ENCODE data around the gene LMBR1. TPM values are rescaled to one million over a fixed set of nuclear protein-coding genes. Genes with fewer than 3 reads are reported as not detected.
A peak's percentile ranks its signal among the peaks of the same experiment; 100 is the strongest.
"Not testable (repeated sequence)": the region's sequence is repeated elsewhere in the genome, so short reads cannot be mapped to it uniquely, and the experiment has no call there.

The LMBR1 gene
- total RNA-seq, 2 experiments from 2014 or later: 47.5 to 50.4 TPM

GRCh38 chr7:156751319-156751718 lies 141.7 kb downstream of the LMBR1 start:
- Mint-ChIP-seq H3K9me3 (no peaks in the 10 kb centered on the region), H3K4me1 (peaks cover 8% of the 10 kb centered on the region), H3K27me3 (no peaks in the 10 kb centered on the region), H3K36me3 (peaks cover 17% of the 10 kb centered on the region), H3K4me3 (no peak overlapping the region), H3K27ac (no peak overlapping the region)
- DNase-seq: peak; percentile 55

DNA sequence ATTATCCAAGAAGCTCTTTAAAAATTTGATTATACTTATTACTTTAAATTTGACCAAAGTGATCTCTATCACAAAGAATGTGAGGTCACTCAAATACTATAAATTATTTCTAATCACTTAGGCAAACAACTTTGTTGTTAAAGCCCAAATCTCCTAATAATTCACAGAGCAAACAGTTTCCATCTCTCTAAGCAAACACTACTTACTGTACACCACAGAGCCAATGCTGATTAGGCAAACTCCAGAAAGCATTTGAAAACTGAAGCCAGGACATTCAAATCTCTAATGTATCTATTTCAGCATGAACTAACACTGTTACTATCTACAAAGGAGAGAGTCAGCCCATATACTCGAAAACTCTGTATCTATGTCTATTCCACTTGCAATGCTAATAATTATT lies 145.3 kb downstream of the LMBR1 start:
- Mint-ChIP-seq H3K27ac (no peak overlapping the region), H3K4me1 (peaks cover 6% of the 10 kb centered on the region), H3K36me3 (peaks cover 37% of the 10 kb centered on the region), H3K9me3 (peaks cover 6% of the 10 kb centered on the region), H3K27me3 (no peaks in the 10 kb centered on the region), H3K4me3 (no peak overlapping the region)
- no peak for DNase-seq

GRCh38 chr7:156746891-156747290 lies 146.1 kb downstream of the LMBR1 start:
- H3K36me3 Mint-ChIP-seq: peaks cover 45% of the 10 kb centered on the region
- DNase-seq: no peak
- no peak overlapping the region for H3K4me3 Mint-ChIP-seq
- H3K27me3 Mint-ChIP-seq: no peaks in the 10 kb centered on the region
- peaks cover 6% of the 10 kb centered on the region for H3K4me1 Mint-ChIP-seq
- H3K27ac Mint-ChIP-seq: no peak overlapping the region
- peaks cover 14% of the 10 kb centered on the region for H3K9me3 Mint-ChIP-seq

GRCh38 chr7:156739596-156739995 lies 153.4 kb downstream of the LMBR1 start:
- H3K4me3 Mint-ChIP-seq: no peak overlapping the region
- H3K4me1 Mint-ChIP-seq: peaks cover 4% of the 10 kb centered on the region
- peaks cover 71% of the 10 kb centered on the region for H3K36me3 Mint-ChIP-seq
- H3K27ac Mint-ChIP-seq: no peak overlapping the region
- peaks cover 39% of the 10 kb centered on the region for H3K9me3 Mint-ChIP-seq
- no peak for DNase-seq
- H3K27me3 Mint-ChIP-seq: no peaks in the 10 kb centered on the region

DNA sequence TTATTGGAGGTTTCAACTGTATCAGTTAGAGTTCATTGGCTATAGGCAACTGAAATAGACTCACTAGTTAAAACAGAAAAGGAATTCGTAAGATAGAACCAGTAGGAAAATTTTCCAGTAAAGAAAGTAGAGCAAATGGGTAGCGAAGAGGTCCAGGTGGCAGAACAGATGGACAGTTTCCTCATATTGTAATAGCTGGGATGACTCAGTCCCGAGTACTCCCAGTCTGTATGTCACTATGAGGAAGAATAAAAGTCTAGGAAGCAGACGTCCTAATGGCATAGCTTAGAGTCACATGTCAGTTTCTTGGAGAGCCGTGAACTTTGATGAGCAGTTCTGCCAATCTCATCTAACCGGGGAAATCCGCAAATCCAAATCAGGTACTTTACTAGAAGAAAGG lies 157.1 kb downstream of the LMBR1 start:
- peaks cover 73% of the 10 kb centered on the region for H3K36me3 Mint-ChIP-seq
- no peak for DNase-seq
- no peaks in the 10 kb centered on the region for H3K27me3 Mint-ChIP-seq
- H3K27ac Mint-ChIP-seq: no peak overlapping the region
- no peak overlapping the region for H3K4me3 Mint-ChIP-seq
- no peaks in the 10 kb centered on the region for H3K4me1 Mint-ChIP-seq
- peaks cover 35% of the 10 kb centered on the region for H3K9me3 Mint-ChIP-seq

DNA sequence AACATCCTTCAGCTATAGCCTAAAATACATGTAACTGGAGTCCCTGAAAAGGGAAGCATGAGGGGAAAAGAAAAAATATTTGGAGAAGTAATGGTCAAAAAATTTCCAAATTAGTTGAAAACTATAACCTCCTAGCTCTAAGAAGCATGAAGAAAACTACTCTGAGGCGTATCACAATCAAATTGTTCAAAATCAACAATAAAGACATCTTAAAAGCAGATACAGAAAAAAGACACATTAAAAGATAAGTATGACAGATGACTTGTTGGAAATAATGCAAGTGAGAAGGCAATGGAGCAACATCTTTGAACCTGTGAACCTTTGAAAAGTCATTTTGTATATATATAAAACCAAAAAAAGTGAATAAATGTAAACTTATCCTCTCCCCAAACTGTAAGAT lies 159.3 kb downstream of the LMBR1 start:
- no peaks in the 10 kb centered on the region for H3K27me3 Mint-ChIP-seq
- DNase-seq: no peak
- H3K4me1 Mint-ChIP-seq: no peaks in the 10 kb centered on the region
- no peak overlapping the region for H3K4me3 Mint-ChIP-seq
- H3K36me3 Mint-ChIP-seq: peaks cover 76% of the 10 kb centered on the region
- H3K27ac Mint-ChIP-seq: no peak overlapping the region
- H3K9me3 Mint-ChIP-seq: peaks cover 35% of the 10 kb centered on the region

DNA sequence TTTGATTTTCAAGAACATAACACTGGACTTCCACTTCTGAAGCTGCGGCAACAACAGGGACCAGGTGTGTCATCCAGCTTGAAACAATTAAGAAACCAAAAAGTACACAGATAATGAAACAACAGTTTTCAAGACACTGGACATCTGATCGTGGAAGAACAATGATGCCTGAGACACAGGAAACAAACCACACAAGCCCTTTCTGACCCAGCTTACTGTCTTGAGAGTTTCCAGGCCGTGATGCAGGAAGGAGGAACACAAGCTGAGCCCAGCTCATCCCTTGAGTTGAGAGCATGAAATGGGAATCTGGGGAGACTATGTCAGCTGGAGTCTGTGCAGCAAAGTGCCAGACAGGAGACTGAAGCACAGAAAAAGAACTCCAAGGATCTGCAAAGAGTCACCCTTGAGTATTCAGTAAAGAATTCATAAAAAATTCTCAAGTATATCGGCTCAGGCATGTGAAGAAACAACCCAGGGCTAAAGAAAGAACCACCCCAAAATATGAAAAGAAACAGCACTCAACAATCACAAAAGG lies 160.8 kb downstream of the LMBR1 start:
- no peaks in the 10 kb centered on the region for H3K27me3 Mint-ChIP-seq
- H3K9me3 Mint-ChIP-seq: peaks cover 27% of the 10 kb centered on the region
- DNase-seq: no peak
- no peak overlapping the region for H3K27ac Mint-ChIP-seq
- peaks cover 71% of the 10 kb centered on the region for H3K36me3 Mint-ChIP-seq
- no peak overlapping the region for H3K4me3 Mint-ChIP-seq
- H3K4me1 Mint-ChIP-seq: no peaks in the 10 kb centered on the region

DNA sequence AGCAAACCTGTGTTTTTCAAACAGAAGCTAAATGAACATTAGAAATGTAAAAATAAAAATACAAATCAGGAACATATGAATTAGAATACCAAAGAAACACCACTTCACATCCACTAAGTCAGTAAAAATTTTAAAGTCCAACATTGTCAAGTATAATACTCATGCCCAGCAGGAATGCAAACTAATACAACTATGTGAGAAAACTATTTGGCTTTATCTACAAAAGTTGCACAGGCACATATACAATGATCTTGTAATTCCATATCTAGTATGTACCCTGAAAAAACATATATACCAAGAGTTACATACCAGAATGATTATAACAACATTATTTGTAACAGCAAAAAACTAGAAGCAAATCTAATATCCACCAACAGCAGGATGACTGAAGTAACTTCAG lies 161.3 kb downstream of the LMBR1 start:
- Mint-ChIP-seq H3K9me3 (peaks cover 25% of the 10 kb centered on the region), H3K36me3 (peaks cover 66% of the 10 kb centered on the region), H3K4me3 (no peak overlapping the region), H3K27me3 (no peaks in the 10 kb centered on the region), H3K27ac (no peak overlapping the region), H3K4me1 (no peaks in the 10 kb centered on the region)
- no peak for DNase-seq

GRCh38 chr7:156725936-156726335 lies 167.0 kb downstream of the LMBR1 start:
- no peak overlapping the region for H3K27ac Mint-ChIP-seq
- H3K27me3 Mint-ChIP-seq: no peaks in the 10 kb centered on the region
- no peak overlapping the region for H3K4me3 Mint-ChIP-seq
- H3K9me3 Mint-ChIP-seq: no peaks in the 10 kb centered on the region
- peaks cover 22% of the 10 kb centered on the region for H3K36me3 Mint-ChIP-seq
- no peaks in the 10 kb centered on the region for H3K4me1 Mint-ChIP-seq
- DNase-seq: no peak

DNA sequence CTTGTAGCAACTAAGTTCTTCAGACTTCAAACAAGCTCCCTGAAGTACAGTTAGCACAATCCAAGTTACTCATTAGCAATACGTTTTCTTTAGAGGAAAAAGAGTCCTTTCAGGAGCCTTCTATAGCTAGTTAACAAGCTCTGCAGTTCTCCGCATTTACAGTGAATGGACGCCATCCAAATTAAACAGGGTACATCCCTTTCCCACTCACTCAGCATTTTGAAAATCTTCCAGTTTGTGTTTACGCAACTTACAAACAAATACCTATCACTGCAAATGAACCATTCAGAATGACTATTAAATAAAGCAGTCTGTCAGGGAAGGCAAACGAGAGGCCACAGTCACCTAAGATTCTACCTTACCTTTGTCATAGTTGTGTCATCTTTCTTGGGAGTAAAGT lies 167.9 kb downstream of the LMBR1 start:
- H3K27ac Mint-ChIP-seq: no peak overlapping the region
- H3K36me3 Mint-ChIP-seq: peaks cover 20% of the 10 kb centered on the region
- H3K27me3 Mint-ChIP-seq: no peaks in the 10 kb centered on the region
- H3K4me1 Mint-ChIP-seq: no peaks in the 10 kb centered on the region
- DNase-seq: no peak
- H3K9me3 Mint-ChIP-seq: no peaks in the 10 kb centered on the region
- H3K4me3 Mint-ChIP-seq: no peak overlapping the region

DNA sequence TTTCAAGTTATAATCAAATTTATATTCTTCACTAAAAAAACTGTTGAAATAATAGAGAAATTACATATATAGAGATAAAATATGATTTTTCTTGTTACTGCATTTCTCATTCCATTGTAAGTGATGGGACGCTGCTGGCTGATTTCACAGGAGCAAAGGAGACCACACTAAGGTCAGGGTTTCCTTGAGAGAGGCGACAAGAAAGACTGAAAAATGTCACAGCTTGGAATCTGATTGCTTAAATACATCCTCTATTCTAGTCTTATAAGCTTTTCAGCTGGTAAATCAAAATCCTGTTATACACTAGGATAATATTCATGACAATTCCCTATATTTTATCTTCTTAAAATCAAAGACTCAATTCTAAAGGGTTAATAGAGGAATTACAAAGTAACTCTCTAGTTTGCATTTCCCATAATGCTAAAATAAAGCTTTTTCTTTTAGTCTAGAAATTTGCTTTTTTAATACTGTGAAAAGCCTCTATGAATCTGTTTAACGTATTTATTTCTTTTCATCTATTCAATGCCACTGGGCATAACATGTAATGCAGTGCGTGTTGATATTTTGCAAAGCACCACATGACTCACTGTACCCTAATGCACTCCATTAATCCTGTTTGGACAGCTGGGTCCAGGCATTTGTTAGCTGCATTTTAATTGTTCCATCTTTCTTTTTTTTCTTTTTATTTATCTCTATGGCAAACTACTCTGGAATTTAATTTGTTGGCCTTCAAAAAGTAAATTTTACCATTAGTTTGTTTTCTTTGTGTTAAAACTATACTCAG lies 170.7 kb downstream of the LMBR1 start:
- H3K9me3 Mint-ChIP-seq: no peaks in the 10 kb centered on the region
- H3K4me3 Mint-ChIP-seq: no peak overlapping the region
- H3K27me3 Mint-ChIP-seq: no peaks in the 10 kb centered on the region

GRCh38 chr7:156703773-156704482 lies 189.1 kb downstream of the LMBR1 start:
- Mint-ChIP-seq H3K27me3 (no peaks in the 10 kb centered on the region), H3K9me3 (peaks cover 29% of the 10 kb centered on the region), H3K36me3 (peaks cover 72% of the 10 kb centered on the region), H3K4me3 (no peak overlapping the region), H3K4me1 (peaks cover 5% of the 10 kb centered on the region), H3K27ac (no peak overlapping the region)
- no peak for DNase-seq

More for the DNA sequence above, 170.7 kb downstream of the LMBR1 start:
- H3K36me3 Mint-ChIP-seq: peaks cover 31% of the 10 kb centered on the region
- no peak for DNase-seq
- H3K27ac Mint-ChIP-seq: no peak overlapping the region
- no peaks in the 10 kb centered on the region for H3K4me1 Mint-ChIP-seq

- Mint-ChIP-seq H3K9me3 (peaks cover 29% of the 10 kb centered on the region), H3K36me3 (peaks cover 71% of the 10 kb centered on the region), H3K27me3 (no peaks in the 10 kb centered on the region), H3K4me3 (no peak overlapping the region), H3K4me1 (peaks cover 5% of the 10 kb centered on the region), H3K27ac (no peak overlapping the region)
- DNase-seq: no peak
These were observed 189.8 kb downstream of the LMBR1 start for GRCh38 chr7:156703209-156703608.

DNA sequence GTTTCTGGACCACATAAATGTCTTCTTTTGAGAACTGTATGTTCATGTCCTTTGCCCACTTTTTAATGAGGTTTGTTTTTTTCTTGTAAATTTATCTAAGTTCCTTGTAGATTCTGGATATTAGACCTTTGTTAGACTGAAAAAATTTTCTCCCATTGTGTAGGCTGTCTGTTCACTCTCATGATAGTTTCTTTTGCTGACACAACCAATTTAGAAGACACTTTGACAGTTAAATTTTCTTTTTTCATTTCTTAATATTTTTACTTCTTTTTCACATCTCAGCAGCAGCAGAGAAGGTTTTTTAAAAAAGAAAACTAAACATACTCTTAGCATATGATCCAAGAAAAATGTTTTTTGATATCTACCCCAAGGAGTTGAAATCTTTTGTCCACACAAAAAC lies 190.6 kb downstream of the LMBR1 start:
- DNase-seq: no peak
- Mint-ChIP-seq H3K4me3 (no peak overlapping the region), H3K27ac (no peak overlapping the region), H3K4me1 (peaks cover 5% of the 10 kb centered on the region), H3K27me3 (no peaks in the 10 kb centered on the region), H3K9me3 (peaks cover 34% of the 10 kb centered on the region), H3K36me3 (peaks cover 71% of the 10 kb centered on the region)

DNA sequence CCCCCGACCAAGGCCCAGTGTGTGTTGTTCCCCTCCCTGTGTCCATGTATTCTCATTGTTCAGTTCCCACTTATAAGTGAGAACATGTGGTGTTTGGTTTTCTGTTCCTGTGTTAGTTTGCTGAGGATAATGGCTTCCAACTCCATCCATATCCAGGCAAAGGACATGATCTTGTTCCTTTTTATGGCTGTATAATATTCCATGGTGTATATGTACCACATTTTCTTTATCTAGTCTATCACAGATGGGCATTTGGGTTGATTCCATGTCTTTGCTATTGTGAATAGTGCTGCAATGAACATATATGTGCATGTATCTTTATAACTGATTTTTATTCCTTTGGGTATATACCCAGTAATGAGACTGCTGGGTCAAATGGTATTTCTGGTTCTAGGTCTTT lies 191.2 kb downstream of the LMBR1 start:
- H3K9me3 Mint-ChIP-seq: peaks cover 34% of the 10 kb centered on the region
- H3K4me1 Mint-ChIP-seq, DNase-seq, H3K27ac Mint-ChIP-seq, H3K27me3 Mint-ChIP-seq, H3K4me3 Mint-ChIP-seq: not testable (repeated sequence)
- H3K36me3 Mint-ChIP-seq: peaks cover 70% of the 10 kb centered on the region
